Lower lobe of right lung (tissue), 2 donors: ENCODE results near the gene SPATA6. TPM values are rescaled to one million over a fixed set of nuclear protein-coding genes. Genes with fewer than 3 reads are reported as not detected.

ENCODE experiments used
- ATAC-seq, 2 donors: fragments of 200-7000 bp; cut with Tn5 transposase; one replicate each; pipeline ENCODE4 v1.9.1; 2020 to 2022; ENCODE audit warnings: mild to moderate bottlenecking in 2 of 2, moderate library complexity in 2 of 2
- DNase-seq: peaks from one replicate; pipeline ENCODE4 v3.0.0-alpha.2; 2020
- H3K27ac ChIP-seq: fragments of 200-600 bp; one replicate; pipeline ENCODE4 v1.8.0; 2022
- H3K27me3 ChIP-seq: fragments of 200-600 bp; one replicate; pipeline ENCODE4 v1.8.0; 2022; ENCODE audit warnings: low read depth
- H3K36me3 ChIP-seq: fragments of 200-600 bp; one replicate; pipeline ENCODE4 v1.8.0; 2022; ENCODE audit warnings: mild to moderate bottlenecking
- H3K4me1 ChIP-seq: fragments of 200-600 bp; one replicate; pipeline ENCODE4 v1.8.0; 2022
- H3K4me3 ChIP-seq: fragments of 200-600 bp; one replicate; pipeline ENCODE4 v1.8.0; 2022; ENCODE audit warnings: mild to moderate bottlenecking
- H3K9me3 ChIP-seq: fragments of 200-600 bp; one replicate; pipeline ENCODE4 v1.8.0; 2022
- CTCF ChIP-seq: fragments of 200-600 bp; IDR thresholded peaks from one replicate; pipeline ENCODE4 v1.8.0; 2022; ENCODE audit warnings: antibody characterized with exemption, mild to moderate bottlenecking
- intact Hi-C: fragments of 100-400 bp; cut with DNase I; formaldehyde crosslinking; loops from one replicate; pipeline ENCODE4 v1.11.0; 2022
- total RNA-seq: library from RNA; stranded (reverse); fragmentation: NEBNext Ultra II Directional; extraction: Animal tissue kit (Norgen Biotek cat#: 25700); gene quantifications from one replicate; pipeline ENCODE4 v1.2.1, GENCODE V29; 2021
- donor health status: DM: no; HTN: yes; CAD: no; lungs with severe emphysema.

The SPATA6 gene
- total RNA-seq, 1 donor from 2014 or later: 32.4 TPM

- intact Hi-C loops: no loop called here
- no peak overlapping the region for H3K4me3 ChIP-seq
- no peaks in the 10 kb centered on the region for H3K27me3 ChIP-seq
- TF ChIP-seq CTCF: peak; percentile 90
- no peaks in the 10 kb centered on the region for H3K36me3 ChIP-seq
- ATAC-seq (peak; percentile 92 to 94), DNase-seq (peak; percentile 87)
- H3K27ac ChIP-seq: no peak overlapping the region
- H3K9me3 ChIP-seq: no peaks in the 10 kb centered on the region
- peaks cover 18% of the 10 kb centered on the region for H3K4me1 ChIP-seq
These were observed 26.2 kb upstream of the SPATA6 start for GRCh38 chr1:48498096-48498791.

GRCh38 chr1:48495911-48496310 lies 23.9 kb upstream of the SPATA6 start:
- TF ChIP-seq CTCF: no peak
- no peaks in the 10 kb centered on the region for H3K36me3 ChIP-seq
- DNase-seq (no peak), ATAC-seq (no peak)
- intact Hi-C loops: no loop called here
- H3K9me3 ChIP-seq: no peaks in the 10 kb centered on the region
- no peaks in the 10 kb centered on the region for H3K27me3 ChIP-seq
- H3K27ac ChIP-seq: no peak overlapping the region
- peaks cover 18% of the 10 kb centered on the region for H3K4me1 ChIP-seq
- H3K4me3 ChIP-seq: no peak overlapping the region

GRCh38 chr1:48495166-48495565 lies 23.2 kb upstream of the SPATA6 start:
- no peak for TF ChIP-seq CTCF
- no peaks in the 10 kb centered on the region for H3K27me3 ChIP-seq
- intact Hi-C loops: no loop called here
- no peak overlapping the region for H3K4me3 ChIP-seq
- DNase-seq: no peak
- H3K27ac ChIP-seq: no peak overlapping the region
- H3K36me3 ChIP-seq: no peaks in the 10 kb centered on the region
- H3K9me3 ChIP-seq: no peaks in the 10 kb centered on the region
- H3K4me1 ChIP-seq: peaks cover 18% of the 10 kb centered on the region
- ATAC-seq: no peak

GRCh38 chr1:48493970-48494769 lies 22.2 kb upstream of the SPATA6 start:
- TF ChIP-seq CTCF: no peak
- Histone ChIP-seq H3K27ac (peak overlapping the region; percentile 31), H3K36me3 (no peaks in the 10 kb centered on the region), H3K27me3 (no peaks in the 10 kb centered on the region), H3K4me1 (peaks cover 18% of the 10 kb centered on the region), H3K4me3 (no peak overlapping the region), H3K9me3 (no peaks in the 10 kb centered on the region)
- DNase-seq (no peak), ATAC-seq (peak; percentile 12 to 37)
- intact Hi-C loops: no loop called here

DNA sequence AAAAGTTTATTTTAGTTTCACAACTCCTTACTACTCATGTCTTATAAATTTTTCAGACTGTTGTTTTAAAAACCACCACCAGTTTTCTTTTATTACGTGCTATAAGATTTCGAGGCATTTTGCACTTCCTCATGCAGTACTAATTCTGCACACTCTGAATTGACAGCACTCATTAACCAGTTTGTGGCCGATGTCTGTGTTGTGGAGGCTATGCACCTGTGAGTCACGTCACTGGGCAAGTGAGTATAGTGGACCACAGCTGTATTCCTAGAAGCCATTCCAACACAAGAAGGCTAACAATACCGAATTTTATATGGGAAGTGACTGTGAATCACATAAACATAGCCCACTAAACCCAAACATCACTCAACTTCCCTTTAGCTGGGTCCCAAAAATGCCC lies 21.0 kb upstream of the SPATA6 start:
- H3K27ac ChIP-seq: no peak overlapping the region
- intact Hi-C loops: no loop called here
- peaks cover 10% of the 10 kb centered on the region for H3K4me1 ChIP-seq
- H3K4me3 ChIP-seq: no peak overlapping the region
- DNase-seq: no peak
- no peak for ATAC-seq
- no peaks in the 10 kb centered on the region for H3K36me3 ChIP-seq
- no peaks in the 10 kb centered on the region for H3K27me3 ChIP-seq
- no peak for TF ChIP-seq CTCF
- H3K9me3 ChIP-seq: no peaks in the 10 kb centered on the region
